Right lobe of liver (tissue), 4 donors: ENCODE measurements around the gene ADAMTS6.

ENCODE experiments used
- POLR2A ChIP-seq: fragments of 450-650 bp; IDR thresholded peaks from one replicate; pipeline ENCODE4 v1.6.1; 2017; ENCODE audit warnings: antibody characterized with exemption, mild to moderate bottlenecking
- TF ChIP-seq, protein P1 (sequence below), 4 donors: fragments of 200-600 bp in 3 of 4; fragments of 450-650 bp in 1 of 4; IDR thresholded peaks; one replicate each; pipeline versions ENCODE4 v1.5.1 to v1.8.0; 2016 to 2022; ENCODE audit warnings: antibody characterized with exemption in 4 of 4, mild to moderate bottlenecking in 2 of 4
- donor health status: DM: no; HTN: no; CAD: no.
- donor health status: DM: no; HTN: no; CAD: no.
- donor health status: DM: no; HTN: yes; CAD: no.

DNA sequence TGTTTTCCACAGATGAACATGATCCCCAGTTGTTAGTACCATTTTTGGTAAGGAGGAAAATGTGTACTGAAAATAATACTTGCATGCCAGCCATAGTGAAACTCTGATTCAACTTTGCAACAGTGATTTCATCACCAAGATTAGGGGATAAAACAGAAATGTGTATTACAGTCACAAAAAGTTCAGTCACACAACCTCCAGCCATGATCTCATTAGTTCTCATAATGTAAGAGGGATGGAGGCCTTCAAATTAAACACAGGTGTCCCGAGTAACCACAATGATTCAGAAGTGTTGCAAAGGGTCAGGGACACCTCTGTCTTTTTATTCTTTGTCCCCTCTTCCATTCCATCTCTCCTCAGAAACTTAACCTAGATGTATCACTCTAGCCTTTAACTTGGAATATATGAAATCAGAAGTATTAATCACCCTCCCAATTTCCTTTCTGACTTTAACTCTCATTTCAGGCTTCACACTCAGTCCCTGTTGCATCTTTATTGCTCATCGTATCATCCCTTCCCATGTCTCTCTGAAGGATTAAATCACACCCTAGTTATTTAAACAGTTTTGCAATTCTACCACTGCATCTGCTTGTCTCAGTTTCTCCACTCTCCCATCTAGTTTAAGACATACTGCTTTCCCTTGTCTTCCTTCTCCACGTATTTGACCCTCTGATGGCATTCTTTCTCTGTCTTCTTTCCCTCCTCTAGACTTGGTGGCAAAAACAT is 291.2 kb downstream of the ADAMTS6 start:
- TF ChIP-seq, protein P1, sequence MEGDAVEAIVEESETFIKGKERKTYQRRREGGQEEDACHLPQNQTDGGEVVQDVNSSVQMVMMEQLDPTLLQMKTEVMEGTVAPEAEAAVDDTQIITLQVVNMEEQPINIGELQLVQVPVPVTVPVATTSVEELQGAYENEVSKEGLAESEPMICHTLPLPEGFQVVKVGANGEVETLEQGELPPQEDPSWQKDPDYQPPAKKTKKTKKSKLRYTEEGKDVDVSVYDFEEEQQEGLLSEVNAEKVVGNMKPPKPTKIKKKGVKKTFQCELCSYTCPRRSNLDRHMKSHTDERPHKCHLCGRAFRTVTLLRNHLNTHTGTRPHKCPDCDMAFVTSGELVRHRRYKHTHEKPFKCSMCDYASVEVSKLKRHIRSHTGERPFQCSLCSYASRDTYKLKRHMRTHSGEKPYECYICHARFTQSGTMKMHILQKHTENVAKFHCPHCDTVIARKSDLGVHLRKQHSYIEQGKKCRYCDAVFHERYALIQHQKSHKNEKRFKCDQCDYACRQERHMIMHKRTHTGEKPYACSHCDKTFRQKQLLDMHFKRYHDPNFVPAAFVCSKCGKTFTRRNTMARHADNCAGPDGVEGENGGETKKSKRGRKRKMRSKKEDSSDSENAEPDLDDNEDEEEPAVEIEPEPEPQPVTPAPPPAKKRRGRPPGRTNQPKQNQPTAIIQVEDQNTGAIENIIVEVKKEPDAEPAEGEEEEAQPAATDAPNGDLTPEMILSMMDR (IDR thresholded peaks at IDR 0.05): no peak
- TF ChIP-seq POLR2A: no peak
